GM03348 (cell line): ENCODE data around the gene ANO2.

Source experiments
- DNase-seq: peaks from one replicate; pipeline ENCODE4 v3.0.0; 2012; ENCODE audit warnings: low spot score

The ANO2 gene

GRCh38 chr12:5964913-5965900, 20.1 kb upstream of the ANO2 start:
- DNase-seq: no peak

- DNase-seq: no peak
Observed at GRCh38 chr12:5963515-5963914, 18.5 kb upstream of the ANO2 start.

DNA sequence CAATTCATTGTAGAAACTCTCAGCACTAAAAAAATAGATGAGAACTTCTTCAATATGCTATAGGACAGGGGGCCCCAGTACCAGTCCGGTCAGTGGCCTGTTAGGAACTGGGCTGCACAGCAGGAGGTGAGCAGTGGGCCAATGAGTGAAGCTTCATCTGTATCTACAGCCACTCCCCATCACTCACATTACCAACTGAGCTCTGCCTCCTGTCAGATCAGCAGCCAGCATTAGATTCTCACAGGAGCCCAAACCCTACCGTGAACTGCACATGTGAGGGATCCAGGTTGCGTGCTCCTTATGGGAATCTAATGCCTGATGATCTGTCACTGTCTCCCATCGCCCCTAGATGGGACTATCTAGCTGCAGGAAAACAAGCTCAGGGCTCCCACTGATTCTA, 15.7 kb upstream of the ANO2 start:
- no peak for DNase-seq

GRCh38 chr12:5956987-5957386, 11.9 kb upstream of the ANO2 start:
- DNase-seq: no peak

GRCh38 chr12:5954661-5955060, 9.6 kb upstream of the ANO2 start:
- DNase-seq: no peak

DNA sequence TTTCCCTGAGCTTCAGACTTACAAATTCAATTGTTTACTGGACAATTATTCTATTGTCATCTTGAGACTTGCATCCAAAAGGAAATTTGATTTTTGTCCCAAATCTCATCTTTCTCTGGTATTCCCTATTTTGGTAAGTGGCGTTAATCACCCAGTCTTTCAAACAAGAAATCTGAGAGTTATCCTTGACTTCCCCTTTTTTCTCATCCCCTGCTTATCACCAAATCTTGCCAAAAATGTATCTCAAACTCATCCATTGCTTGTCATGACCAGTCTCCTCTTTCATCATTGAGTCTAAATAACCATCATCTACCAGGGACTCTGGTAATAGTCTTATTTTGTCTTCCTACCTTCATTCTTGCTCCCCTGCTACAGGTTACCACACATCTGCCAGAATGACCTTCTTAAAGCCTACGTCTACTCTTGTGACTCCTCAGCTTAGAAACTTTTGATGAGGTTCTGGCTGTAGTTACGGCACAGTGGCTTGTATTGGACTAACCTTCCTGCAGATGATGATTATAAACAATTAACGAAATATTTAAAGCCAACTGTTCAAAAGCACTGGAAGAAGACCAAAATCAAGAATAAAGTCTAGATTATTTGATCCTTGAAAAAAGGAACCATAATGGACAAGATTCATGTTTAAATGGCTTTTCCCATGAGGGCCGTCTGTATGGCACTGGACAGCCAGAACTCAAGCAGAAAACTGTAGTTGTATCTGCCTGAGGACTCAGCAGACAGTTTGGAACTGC, 9.0 kb upstream of the ANO2 start:
- no peak for DNase-seq

GRCh38 chr12:5952031-5952430, 7.0 kb upstream of the ANO2 start:
- DNase-seq: no peak

GRCh38 chr12:5948696-5949095, 3.6 kb upstream of the ANO2 start:
- no peak for DNase-seq

DNA sequence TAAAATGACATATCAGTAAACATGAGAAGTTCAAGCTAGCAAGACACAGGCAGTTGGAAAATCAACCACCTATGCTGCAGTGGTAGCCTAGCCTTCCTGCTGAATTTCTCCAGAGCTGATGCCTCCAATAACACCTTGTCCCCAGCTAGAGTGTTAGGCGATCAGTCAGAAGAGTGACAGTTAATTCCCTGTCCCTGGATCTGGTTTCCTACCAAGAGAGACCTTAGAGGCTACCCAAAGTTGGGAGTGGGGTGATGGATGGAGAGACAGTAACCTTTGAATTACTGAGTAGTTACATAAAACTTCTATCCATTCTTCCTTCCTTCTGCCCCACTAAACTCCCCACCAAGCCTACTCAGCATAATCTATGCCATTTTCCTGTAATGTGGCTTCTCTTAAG, 1.9 kb upstream of the ANO2 start:
- DNase-seq: no peak

DNA sequence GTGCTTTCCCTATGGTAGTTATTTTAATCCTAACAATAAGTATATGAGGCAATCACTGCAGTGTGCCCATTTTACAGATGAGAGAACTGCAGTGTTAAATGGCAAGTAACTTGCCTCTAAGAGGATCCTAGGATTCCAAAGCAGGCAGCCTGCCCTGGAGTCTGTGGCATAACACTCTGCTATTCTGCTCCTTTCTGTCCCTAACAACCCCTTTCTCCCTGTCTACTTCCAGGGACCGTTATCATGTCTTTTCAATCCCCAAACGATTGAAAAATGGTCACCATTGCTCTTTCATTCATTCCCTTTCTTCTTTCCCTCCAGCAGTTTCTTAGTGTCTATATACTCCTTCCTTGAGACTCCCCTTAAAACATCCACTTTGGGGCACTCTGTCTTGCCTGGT, 1.3 kb upstream of the ANO2 start:
- DNase-seq: no peak

GRCh38 chr12:5944688-5945070, 380 bp downstream of the ANO2 start:
- DNase-seq: no peak

DNA sequence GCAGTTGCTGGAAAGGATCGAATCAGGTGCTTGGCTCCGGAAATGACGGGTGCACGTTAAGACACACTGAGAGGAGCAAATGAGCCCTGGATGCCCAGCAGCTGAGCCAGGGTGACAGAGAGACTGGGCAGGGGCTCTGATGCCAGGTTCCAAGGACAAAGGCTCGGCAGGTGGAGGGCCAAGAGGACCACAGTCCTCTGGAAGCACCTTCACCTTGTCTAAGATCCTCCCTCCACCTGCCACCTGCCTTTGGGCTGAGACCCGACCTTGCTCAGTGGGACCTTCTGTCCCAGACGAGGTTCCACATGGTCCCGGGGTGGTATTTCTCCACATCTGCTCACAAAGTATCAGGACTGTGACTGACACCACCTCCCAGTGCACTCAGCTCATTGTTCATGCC, 1.0 kb downstream of the ANO2 start:
- no peak for DNase-seq

- no peak for DNase-seq
Observed at GRCh38 chr12:5941907-5942306, 3.2 kb downstream of the ANO2 start.

- no peak for DNase-seq
Observed at GRCh38 chr12:5927732-5928516, 17.1 kb downstream of the ANO2 start.

GRCh38 chr12:5925646-5926045, 19.4 kb downstream of the ANO2 start:
- DNase-seq: no peak

- no peak for DNase-seq
Observed at GRCh38 chr12:5924342-5924741, 20.7 kb downstream of the ANO2 start.

- DNase-seq: no peak
Observed at GRCh38 chr12:5923751-5924150, 21.3 kb downstream of the ANO2 start.

GRCh38 chr12:5923043-5923605, 21.9 kb downstream of the ANO2 start:
- DNase-seq: no peak

- no peak for DNase-seq
Observed at GRCh38 chr12:5921966-5922899, 22.8 kb downstream of the ANO2 start.

GRCh38 chr12:5921027-5921909, 23.8 kb downstream of the ANO2 start:
- no peak for DNase-seq
